OCI-LY3 (cell line): ENCODE data around the gene PAIP2.

Experiments used
- H2AFZ ChIP-seq: fragments of 200-600, 300-600 bp; shearing (Covaris generic); 2 replicates; pipeline ENCODE4 v1.6.0; 2014; ENCODE audit warnings: antibody characterized with exemption, low read depth, low read length
- H3K27ac ChIP-seq: fragments of 200-600, 300-600 bp; sonication (generic); 2 replicates; pipeline ENCODE4 v1.5.1; 2014; ENCODE audit warnings: mild to moderate bottlenecking, low read length, moderate library complexity, mixed read lengths
- H3K27me3 ChIP-seq: fragments of 200-600, 300-600 bp; sonication (generic); 2 replicates; pipeline ENCODE4 v1.6.1; 2014; ENCODE audit warnings: low read depth, low read length, mixed read lengths
- H3K36me3 ChIP-seq: fragments of 200-600, 300-600 bp; sonication (generic); replicated peaks from 2 replicates; pipeline ENCODE3; 2014; ENCODE audit warnings: low read depth, low read length, mixed read lengths
- H3K4me1 ChIP-seq: fragments of 300-600, 200-600 bp; sonication (generic); 2 replicates; pipeline ENCODE4 v1.6.1; 2014; ENCODE audit warnings: low read length, mixed read lengths
- H3K4me2 ChIP-seq: fragments of 200-600, 300-600 bp; sonication (generic); 2 replicates; pipeline ENCODE4 v1.6.1; 2014; ENCODE audit warnings: low read length, mixed read lengths
- H3K4me3 ChIP-seq: fragments of 300-600, 200-600 bp; sonication (generic); 2 replicates; pipeline ENCODE4 v1.5.1; 2014; ENCODE audit warnings: antibody characterized with exemption, mild to moderate bottlenecking, low read length, moderate library complexity
- H3K79me2 ChIP-seq: fragments of 300-600, 200-600 bp; shearing (Covaris generic); 2 replicates; pipeline ENCODE4 v1.6.1; 2014; ENCODE audit warnings: mild to moderate bottlenecking, low read length, mixed read lengths
- H3K9ac ChIP-seq: fragments of 300-600, 200-600 bp; shearing (Covaris generic); 2 replicates; pipeline ENCODE4 v1.6.0; 2014; ENCODE audit warnings: mild to moderate bottlenecking, low read length, moderate library complexity
- H3K9me3 ChIP-seq: fragments of 200-600, 300-600 bp; shearing (Covaris generic); 2 replicates; pipeline ENCODE4 v1.6.1; 2014; ENCODE audit warnings: low read length, mixed read lengths; ENCODE audit not compliant: insufficient read depth
- H4K20me1 ChIP-seq: fragments of 200-600, 300-600 bp; sonication (generic); 2 replicates; pipeline ENCODE4 v1.6.1; 2016; ENCODE audit warnings: low read length, mixed read lengths; ENCODE audit not compliant: insufficient read depth
- CTCF ChIP-seq: fragments of 200-600, 300-600 bp; sonication (generic); IDR thresholded peaks from 2 replicates; pipeline ENCODE4 v1.5.1; 2014; ENCODE audit warnings: antibody characterized with exemption, low read length, low read depth
- EZH2phosphoT487 ChIP-seq: fragments of 200-600 bp; shearing (Covaris generic); IDR thresholded peaks from 2 replicates; pipeline ENCODE4 v1.6.1; 2018; ENCODE audit warnings: antibody characterized with exemption, mixed run types, low read depth

PAIP2 gene

GRCh38 chr5:139341689-139342422, at the start of gene PAIP2:
Gene PAIP2 (plus strand): TSS chr5:139341854. CDS start chr5:139363785, 21,931 bp downstream.
- Histone ChIP-seq H3K36me3 (peaks cover 9% of the 10 kb centered on the region), H3K27ac (peak within 1 kb of the TSS; percentile 80), H3K4me2 (peak within 1 kb of the TSS; percentile 98), H3K9me3 (no peaks in the 10 kb centered on the region), H3K79me2 (peaks cover 50% of the 10 kb centered on the region), H4K20me1 (peaks cover 28% of the 10 kb centered on the region), H3K4me3 (peak within 1 kb of the TSS; percentile 97), H3K27me3 (no peaks in the 10 kb centered on the region), H3K9ac (peak within 1 kb of the TSS; percentile 79), H3K4me1 (peaks cover 11% of the 10 kb centered on the region), H2AFZ (peak within 1 kb of the TSS; percentile 46; the same call in 1 of the 2 replicates)
- TF ChIP-seq CTCF (peak; percentile 50), EZH2phosphoT487 (no peak)

GRCh38 chr5:139293202-139293506, 48.5 kb upstream of the PAIP2 start:
- peak overlapping the region; percentile 99 for H2AFZ ChIP-seq

GRCh38 chr5:139293507-139294373, 47.9 kb upstream of the PAIP2 start, which contains the start of gene MATR3:
Gene MATR3 (plus strand): TSS chr5:139293740. CDS start chr5:139307416, 13,676 bp downstream.
- no peaks in the 10 kb centered on the region for H3K9me3 ChIP-seq
- TF ChIP-seq CTCF (no peak), EZH2phosphoT487 (no peak)
- H3K27ac ChIP-seq = peak within 1 kb of the TSS; percentile 82
- H3K79me2 ChIP-seq = peaks cover 57% of the 10 kb centered on the region
- H3K9ac ChIP-seq = peak within 1 kb of the TSS; percentile 96
- H3K4me3 ChIP-seq = peak within 1 kb of the TSS; percentile 92
- peaks cover 34% of the 10 kb centered on the region for H3K4me1 ChIP-seq
- H3K4me2 ChIP-seq = peak within 1 kb of the TSS; percentile 97
- H2AFZ ChIP-seq = peak within 1 kb of the TSS; percentile 99
- H3K27me3 ChIP-seq = no peaks in the 10 kb centered on the region
- H3K36me3 ChIP-seq = peaks cover 12% of the 10 kb centered on the region
- peaks cover 43% of the 10 kb centered on the region for H4K20me1 ChIP-seq

More at GRCh38 chr5:139293202-139293506, 48.5 kb upstream of the PAIP2 start:
- Histone ChIP-seq H3K36me3 (peaks cover 9% of the 10 kb centered on the region), H3K4me3 (peak overlapping the region; percentile 92), H3K4me2 (peak overlapping the region; percentile 94), H3K27me3 (no peaks in the 10 kb centered on the region), H4K20me1 (peaks cover 37% of the 10 kb centered on the region), H3K79me2 (peaks cover 51% of the 10 kb centered on the region), H3K4me1 (peaks cover 29% of the 10 kb centered on the region), H3K9me3 (no peaks in the 10 kb centered on the region), H3K9ac (peak overlapping the region; percentile 96), H3K27ac (peak overlapping the region; percentile 39; the same call in 1 of the 2 replicates)
- no peak for TF ChIP-seq CTCF
- no peak for TF ChIP-seq EZH2phosphoT487
